ENCODE results near the gene FBXO42. TPM values are rescaled to one million over a fixed set of nuclear protein-coding genes. Genes with fewer than 3 reads are reported as not detected.
A peak's percentile ranks its signal among the peaks of the same experiment; 100 is the strongest.

FBXO42 gene
- total and polyA plus RNA-seq, 2 of the 4 experiments (the other 2 are of a cell fraction) = 12.0 to 18.8 TPM

GRCh38 chr1:16397120-16397519, 44.8 kb upstream of the FBXO42 start:
- dilution Hi-C loops (cut with HindIII; ENCODE audit: low sequenced_read_pairs, unreplicated experiment) = no loop called here
- peak overlapping the region; percentile 97 for H2BK5ac ChIP-seq (ENCODE audit: low read depth, low read length, poor library complexity, severe bottlenecking)
- no peak for TF ChIP-seq BHLHE40 (IDR thresholded peaks at IDR 0.05; ENCODE audit: low read depth, low read length)
- no peak for TF ChIP-seq MXI1 (IDR thresholded peaks at IDR 0.05; ENCODE audit: borderline replicate concordance, low read depth, low read length)
- TF ChIP-seq CEBPB (IDR thresholded peaks at IDR 0.05; ENCODE audit: low read depth, low read length) = no peak
- TF ChIP-seq POLR2A (IDR thresholded peaks at IDR 0.05; ENCODE audit: low read depth, low read length) = no peak
- no peak for TF ChIP-seq RAD21 (IDR thresholded peaks at IDR 0.05; ENCODE audit: low read length)
- no peak for TF ChIP-seq USF2 (IDR thresholded peaks at IDR 0.05; ENCODE audit: low read depth, low read length)
- no peak for TF ChIP-seq SMC3 (IDR thresholded peaks at IDR 0.05; ENCODE audit: low read depth, low read length)
- TF ChIP-seq NFE2L2 (IDR thresholded peaks at IDR 0.05; ENCODE audit: low read depth, low read length) = no peak
- TF ChIP-seq RFX5 (IDR thresholded peaks at IDR 0.05; ENCODE audit: low read depth, low read length) = no peak
- no peak for TF ChIP-seq CHD1 (IDR thresholded peaks at IDR 0.05; ENCODE audit: low read depth, low read length)
- no peak for TF ChIP-seq MAZ (IDR thresholded peaks at IDR 0.05; ENCODE audit: borderline replicate concordance, low read depth, low read length)
- TF ChIP-seq CTCF (conservative IDR thresholded peaks at IDR 0.05; ENCODE audit: low read depth, low read length) = no peak
- no peak for TF ChIP-seq FOS (IDR thresholded peaks at IDR 0.05; ENCODE audit: low read depth, low read length)
- no peak for TF ChIP-seq RCOR1 (IDR thresholded peaks at IDR 0.05; ENCODE audit: insufficient replicate concordance, low read length)
- no peak for TF ChIP-seq ELK1 (IDR thresholded peaks at IDR 0.05; ENCODE audit: borderline replicate concordance, low read depth, low read length)
- TF ChIP-seq MAFK (IDR thresholded peaks at IDR 0.05; ENCODE audit: low read depth, low read length) = no peak
- no peak overlapping the region for H2AFZ ChIP-seq (replicated peaks; ENCODE audit: low read length, poor library complexity)
- ChIA-PET CTCF (no interaction called here), POLR2A (ENCODE audit: unreplicated experiment) (no interaction called here)
- H3K4me2 ChIP-seq (ENCODE audit: low read depth, low read length) = no peak overlapping the region
- H3K36me3 ChIP-seq (ENCODE audit: control insufficient read depth, insufficient read depth, low read length) = peaks cover 48% of the 10 kb centered on the region
- no peak overlapping the region for H3K18ac ChIP-seq (ENCODE audit: low read depth, low read length)
- peaks cover 20% of the 10 kb centered on the region for H3K4me1 ChIP-seq (ENCODE audit: control insufficient read depth, insufficient read depth, low read length)
- H4K5ac ChIP-seq (ENCODE audit: low read depth, low read length) = no peak overlapping the region
- peak overlapping the region; percentile 45; the same call in 1 of the 2 replicates for H2AK5ac ChIP-seq (ENCODE audit: low read depth, low read length)
- ATAC-seq (ENCODE audit: low read depth) (no peak), DNase-seq (no peak)
- H2BK15ac ChIP-seq (ENCODE audit: low read depth, low read length) = no peak overlapping the region
- no peak overlapping the region for H3K4me3 ChIP-seq (ENCODE audit: insufficient read depth, low read depth, low read length)
- H2BK120ac ChIP-seq (ENCODE audit: low read depth, low read length) = peak overlapping the region; percentile 7; the same call in 1 of the 2 replicates
- H3K4ac ChIP-seq (ENCODE audit: low read depth, low read length) = peak overlapping the region; percentile 31
- H3K27me3 ChIP-seq (ENCODE audit: control insufficient read depth, insufficient read depth, low read length) = no peaks in the 10 kb centered on the region
- H3K9ac ChIP-seq (ENCODE audit: low read depth, low read length) = no peak overlapping the region
- no peak overlapping the region for H2BK20ac ChIP-seq (ENCODE audit: low read depth, low read length)
- peaks cover 22 to 69% of the 10 kb centered on the region in 2 experiments; a peak in 3 of 4 replicates for H3K79me1 ChIP-seq (ENCODE audit: low read depth in 1 of 2, low read length in 2 of 2)
- BruUV-seq (replicated peaks) = no TSS peak
- in situ Hi-C loops (cut with MboI; ENCODE audit: low sequenced_read_pairs) = no loop called here
- H3K27ac ChIP-seq (ENCODE audit: insufficient read depth, low read length) = peak overlapping the region; percentile 32
- intact Hi-C loops (cut with micrococcal nuclease) = no loop called here
- peak overlapping the region; percentile 29 for H3K14ac ChIP-seq (replicated peaks; ENCODE audit: low read depth, low read length)
- H3K56ac ChIP-seq (ENCODE audit: extremely low read depth, insufficient read depth, low read length) = no peak overlapping the region
- no peaks in the 10 kb centered on the region for H3K9me3 ChIP-seq (ENCODE audit: control insufficient read depth, insufficient read depth, low read length)
- peak overlapping the region; percentile 71 for H2AK9ac ChIP-seq (replicated peaks; ENCODE audit: low read depth, low read length, poor library complexity)
- peak overlapping the region; percentile 40; the same call in 1 of the 2 replicates for H3K23ac ChIP-seq (ENCODE audit: low read depth, low read length)
- H3K9me1 ChIP-seq (ENCODE audit: insufficient read depth, low read length) = peaks cover 18% of the 10 kb centered on the region
- WGBS, 2 experiments (ENCODE audit: extremely low coverage in 2 of 2, insufficient read length in 1 of 2) = 13 to 100% methylated on average over 1 to 3 of the region's 5 CpGs
- peak overlapping the region; percentile 50 for H4K91ac ChIP-seq (ENCODE audit: insufficient read depth, low read depth, low read length)
- H4K20me1 ChIP-seq (ENCODE audit: insufficient read depth, low read length) = peaks cover 22% of the 10 kb centered on the region
- H4K8ac ChIP-seq (ENCODE audit: low read depth in 2 of 2, low read length in 2 of 2) = peak overlapping the region in 1 of 2 experiments; percentile 72; a peak in 3 of 4 replicates

Measured in IMR-90 (cell line).